CD4-positive, alpha-beta T cell treated with Interleukin-17A for 4 hours (primary cell): ENCODE data around the gene PGAP3.

ENCODE experiments used
- DNase-seq: peaks from one replicate; pipeline ENCODE4 v3.0.0-alpha.2; 2020; ENCODE audit warnings: mixed read lengths

PGAP3 gene

DNA sequence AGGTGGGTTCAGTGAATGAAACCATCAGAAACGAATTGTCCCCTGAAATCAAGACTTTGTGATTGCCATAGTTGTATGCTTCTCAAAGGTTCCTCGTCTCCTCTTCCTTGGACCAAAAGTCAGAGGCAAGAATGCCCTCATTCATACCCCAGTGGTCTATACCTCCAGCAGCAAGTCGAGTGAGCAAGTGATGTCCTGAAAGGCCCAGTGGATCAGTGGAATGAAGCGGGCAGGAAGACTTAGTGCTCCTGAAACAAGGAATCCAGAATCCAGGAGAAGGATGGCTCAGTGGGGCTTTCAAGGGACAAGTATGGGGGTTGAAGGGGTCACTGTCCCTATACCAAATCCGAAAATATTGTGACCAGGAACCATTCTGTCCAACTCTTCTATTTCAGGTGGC is 6.7 kb upstream of the PGAP3 start:
- DNase-seq = no peak

DNA sequence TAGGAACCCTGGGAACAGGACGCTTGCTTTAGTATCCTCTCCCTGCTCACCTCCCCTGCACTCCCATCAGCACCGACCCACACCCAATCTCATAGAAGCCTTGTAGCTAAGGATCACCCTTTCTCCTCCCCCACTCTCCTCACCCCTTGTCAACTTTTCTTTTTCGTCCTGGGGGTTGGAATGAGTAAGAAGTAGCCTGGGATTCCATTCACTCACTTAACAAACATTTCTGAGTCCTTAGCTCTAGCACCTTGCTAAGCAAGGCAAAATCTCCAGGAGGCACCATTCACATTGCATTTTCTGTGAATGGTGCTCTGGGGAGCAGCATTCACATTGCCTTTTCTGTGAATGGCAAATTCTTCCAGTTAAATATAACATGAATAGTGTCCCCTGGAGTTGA is 1.1 kb upstream of the PGAP3 start:
- DNase-seq = no peak

DNA sequence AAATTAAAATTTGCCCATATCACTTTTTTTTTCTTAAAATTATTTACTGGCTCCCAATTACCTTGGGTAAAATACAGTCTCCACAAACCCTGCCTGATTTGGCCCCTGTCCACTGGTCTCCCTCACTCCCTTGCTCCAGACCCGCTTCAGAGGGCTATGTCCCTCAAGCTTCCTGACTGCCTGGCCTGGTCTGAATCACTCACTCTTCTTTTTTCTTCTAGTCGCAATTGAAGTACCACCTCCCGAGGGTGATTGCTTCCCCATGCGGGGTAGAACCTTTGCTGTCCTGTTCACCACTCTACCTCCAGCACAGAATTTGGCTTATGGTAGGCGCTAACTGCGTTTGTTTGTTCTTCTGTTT is 598 bp upstream of the PGAP3 start:
- DNase-seq = no peak

DNA sequence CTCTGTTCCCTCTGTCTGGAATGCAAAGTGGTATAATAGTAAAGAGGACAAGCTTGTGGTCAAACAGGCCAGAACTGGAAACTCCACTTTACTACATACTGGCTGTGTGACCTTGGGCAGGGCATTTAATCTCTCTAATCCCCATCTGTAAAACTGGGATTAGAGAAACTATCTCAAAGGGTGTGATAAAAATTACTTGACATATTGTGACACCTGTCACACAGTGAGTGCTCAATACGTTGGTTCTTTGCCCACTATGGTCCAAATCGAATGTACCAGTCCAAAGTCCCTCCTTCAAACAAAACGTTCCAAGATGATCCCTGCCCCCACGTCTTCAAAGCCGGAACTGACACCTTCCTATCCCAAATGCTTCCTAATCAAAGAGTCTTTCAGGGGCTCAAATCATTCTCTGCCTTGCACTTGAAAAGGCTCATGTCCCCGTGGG is 734 bp downstream of the PGAP3 start:
- no peak for DNase-seq

DNA sequence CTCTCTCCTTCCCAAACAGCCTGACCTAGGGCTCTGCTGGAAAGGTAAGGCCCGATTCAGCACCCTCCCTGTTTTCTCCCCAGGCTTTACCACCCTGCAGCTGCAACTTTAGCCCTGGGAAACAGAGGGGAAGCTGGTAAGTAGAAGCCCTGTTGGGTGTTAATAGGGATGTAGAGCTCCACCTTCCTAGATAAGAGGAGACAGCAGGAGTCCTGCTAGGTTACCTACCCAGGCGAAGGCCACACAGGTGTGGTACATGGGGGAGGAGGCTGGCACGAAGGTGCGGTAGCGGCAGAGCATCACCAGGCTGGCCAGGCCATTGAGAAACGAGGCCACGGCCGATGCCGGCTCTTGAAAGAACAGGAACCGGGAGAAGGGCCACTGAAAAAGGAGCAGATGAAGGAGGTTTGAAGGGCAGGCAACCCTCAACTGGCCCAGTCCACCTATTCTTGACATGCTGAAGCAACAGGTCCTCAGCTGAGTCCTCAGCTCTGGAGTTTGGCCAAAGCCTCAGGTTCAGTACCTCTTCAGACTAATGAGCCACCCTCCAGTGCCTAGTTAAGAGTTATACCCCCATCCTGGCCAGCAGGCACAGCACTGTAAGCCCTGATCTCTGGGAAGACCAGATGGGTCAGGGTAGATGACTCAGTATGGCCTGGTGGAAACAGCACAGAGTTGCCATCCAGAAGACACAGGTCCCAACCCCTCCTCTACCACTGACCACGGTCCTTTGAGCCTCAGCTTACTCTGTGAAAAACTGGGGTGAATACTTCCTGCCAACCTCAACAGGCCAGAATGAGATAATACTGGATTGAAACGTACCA is 3.3 kb downstream of the PGAP3 start:
- no peak for DNase-seq

DNA sequence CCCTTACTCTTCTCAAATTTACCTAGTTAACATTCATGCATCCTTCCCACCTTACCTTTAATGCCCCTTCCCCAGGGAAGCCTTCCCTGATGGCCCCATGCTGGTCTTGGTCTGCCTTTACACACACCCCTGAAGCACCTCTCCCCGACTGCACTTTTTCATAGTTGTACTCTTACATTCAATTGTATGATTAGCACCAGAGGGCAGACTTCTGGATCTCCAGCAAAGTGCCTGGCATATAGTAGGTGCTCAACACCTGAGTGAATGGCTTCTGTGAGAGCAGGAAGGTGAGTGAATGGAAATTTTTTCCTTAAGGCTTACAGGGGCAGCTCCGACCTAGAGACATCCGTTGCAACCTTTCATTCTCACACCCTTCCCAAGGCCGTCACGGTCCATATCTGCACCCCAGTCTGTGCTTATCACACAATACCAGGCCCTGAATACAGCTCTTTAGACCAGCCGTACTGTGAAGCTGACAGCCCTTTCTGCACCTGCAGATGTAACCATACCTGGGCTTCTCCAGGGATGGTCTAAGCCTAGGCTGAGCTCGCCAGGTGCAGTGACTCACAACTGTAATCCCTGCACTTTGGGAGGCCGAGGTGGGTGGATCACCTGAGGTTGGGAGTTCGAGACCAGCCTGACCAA is 4.4 kb downstream of the PGAP3 start:
- no peak for DNase-seq

DNA sequence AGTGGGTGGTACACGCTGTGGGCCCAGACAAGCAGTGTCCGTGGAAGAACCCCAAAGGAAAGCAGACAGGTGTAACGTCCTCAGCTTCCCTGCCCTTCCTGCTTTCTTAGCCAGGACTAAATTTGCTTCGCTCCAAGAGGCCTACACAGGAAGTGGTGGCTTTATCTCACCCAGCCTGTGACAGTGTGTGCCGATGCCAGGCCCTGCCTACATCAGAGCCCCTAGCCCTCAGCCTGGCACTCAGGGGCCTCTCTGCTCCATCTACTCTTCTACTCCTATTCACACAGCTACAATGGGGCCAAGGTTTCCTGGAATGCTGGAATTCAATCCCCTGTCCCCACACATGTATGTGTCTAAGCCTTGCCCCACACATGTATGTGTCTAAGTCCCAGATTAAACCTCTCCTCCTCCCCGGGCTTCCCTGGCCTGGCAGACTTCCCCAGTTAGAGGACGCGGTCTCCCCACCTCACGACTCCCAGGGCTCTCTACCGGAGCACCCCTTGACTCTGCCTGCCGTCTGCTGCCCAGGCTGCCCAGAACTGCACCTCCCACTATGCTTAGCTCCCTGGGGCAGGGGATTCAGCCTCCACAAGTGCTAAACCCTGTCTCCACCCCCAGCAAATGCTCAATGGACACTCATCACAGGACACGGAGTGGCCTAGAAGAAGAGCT is 8.2 kb downstream of the PGAP3 start:
- peak; percentile 69 for DNase-seq

DNA sequence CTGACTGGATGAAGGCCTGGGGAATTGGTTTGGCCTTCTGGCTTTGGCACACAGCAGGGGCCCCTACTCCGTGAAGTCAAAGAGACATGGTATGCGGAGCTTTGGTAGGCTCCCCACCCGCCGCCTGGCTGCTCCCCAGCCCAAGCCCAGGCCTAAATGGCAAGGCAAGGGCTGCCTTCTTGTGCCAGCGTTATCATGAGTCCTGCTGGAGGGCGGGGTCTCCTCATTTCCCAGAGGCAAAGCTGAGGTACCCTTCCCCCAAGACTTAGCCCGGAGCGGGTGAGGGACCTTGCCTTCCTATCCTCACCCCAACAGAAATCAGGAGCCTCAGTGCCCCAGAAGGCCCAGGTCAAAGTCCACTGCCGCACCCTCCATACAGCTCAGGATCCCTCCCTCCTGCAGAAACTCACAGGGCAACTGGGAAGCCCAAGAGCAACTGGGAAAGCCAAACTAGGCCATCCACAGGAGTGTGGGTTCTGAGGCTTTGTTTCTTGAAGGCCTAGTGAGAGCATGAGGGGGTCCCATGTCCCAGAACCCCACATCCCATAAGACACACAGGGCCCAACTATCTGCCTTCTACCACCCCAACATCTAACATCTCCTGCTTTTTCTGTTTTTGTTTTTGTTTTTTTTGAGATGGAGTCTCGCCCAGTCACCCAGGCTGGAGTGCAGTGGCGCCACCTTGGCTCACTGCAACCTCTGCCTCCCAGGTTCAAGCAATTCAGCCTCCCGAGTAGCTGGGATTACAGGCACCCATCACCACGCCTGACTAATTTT is 9.3 kb downstream of the PGAP3 start:
- no peak for DNase-seq

DNA sequence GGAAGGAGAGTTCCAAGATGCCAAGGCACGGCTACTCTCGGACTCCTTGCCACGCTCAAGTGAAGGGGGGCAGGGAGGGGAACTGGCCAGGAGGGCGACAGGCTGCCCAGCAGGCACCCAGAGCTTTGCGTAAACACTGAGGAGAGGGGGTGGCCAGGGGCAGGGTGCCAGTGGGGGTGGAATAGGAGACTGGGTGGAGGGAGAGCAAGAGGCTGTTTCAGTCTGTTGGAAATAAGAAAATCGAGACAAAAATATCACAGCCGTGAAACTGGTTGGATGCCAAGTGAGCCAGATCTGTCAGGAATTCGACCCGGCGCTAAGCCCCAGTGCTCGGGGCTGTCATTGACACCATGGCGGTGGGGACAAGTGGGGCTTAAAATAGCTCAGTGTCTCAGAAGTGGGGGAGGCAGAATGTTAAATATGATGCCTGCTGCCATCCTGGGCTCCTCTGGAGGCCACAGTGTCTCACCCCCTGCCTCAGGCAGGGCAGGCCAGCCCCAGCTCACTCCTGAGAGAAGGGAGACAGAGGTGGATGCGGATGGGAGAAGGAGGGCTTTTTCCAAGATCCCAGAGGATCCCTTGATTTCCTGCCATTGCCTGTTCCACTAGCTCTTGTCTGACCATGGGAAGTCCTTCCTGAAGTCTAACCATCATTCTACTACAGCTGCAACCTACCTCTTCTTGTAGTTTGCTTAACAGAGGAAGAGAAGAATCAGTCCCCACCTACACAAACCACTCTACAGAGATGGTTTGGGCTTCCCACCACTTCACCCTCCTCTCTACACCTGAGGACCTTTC is 10.1 kb downstream of the PGAP3 start:
- DNase-seq = no peak

DNA sequence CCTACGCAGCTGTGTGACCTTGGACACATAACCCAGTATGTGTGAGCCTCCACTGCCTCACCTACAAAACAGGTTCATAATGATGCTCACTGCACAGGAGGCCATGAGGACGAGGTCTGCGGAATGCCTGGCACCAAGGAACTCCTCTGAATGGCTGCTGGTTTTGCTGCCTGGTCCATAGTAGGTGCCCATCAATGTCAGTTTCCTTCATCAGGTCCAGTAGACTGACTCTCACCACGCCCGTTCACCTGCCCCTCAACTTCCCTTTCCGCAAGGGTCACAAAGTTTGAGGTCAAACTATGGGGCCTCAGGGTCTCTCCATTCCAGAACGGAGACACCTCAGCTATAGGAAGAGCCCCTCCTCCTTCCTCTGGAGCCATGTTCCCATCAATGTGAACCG is 10.8 kb downstream of the PGAP3 start:
- no peak for DNase-seq

DNA sequence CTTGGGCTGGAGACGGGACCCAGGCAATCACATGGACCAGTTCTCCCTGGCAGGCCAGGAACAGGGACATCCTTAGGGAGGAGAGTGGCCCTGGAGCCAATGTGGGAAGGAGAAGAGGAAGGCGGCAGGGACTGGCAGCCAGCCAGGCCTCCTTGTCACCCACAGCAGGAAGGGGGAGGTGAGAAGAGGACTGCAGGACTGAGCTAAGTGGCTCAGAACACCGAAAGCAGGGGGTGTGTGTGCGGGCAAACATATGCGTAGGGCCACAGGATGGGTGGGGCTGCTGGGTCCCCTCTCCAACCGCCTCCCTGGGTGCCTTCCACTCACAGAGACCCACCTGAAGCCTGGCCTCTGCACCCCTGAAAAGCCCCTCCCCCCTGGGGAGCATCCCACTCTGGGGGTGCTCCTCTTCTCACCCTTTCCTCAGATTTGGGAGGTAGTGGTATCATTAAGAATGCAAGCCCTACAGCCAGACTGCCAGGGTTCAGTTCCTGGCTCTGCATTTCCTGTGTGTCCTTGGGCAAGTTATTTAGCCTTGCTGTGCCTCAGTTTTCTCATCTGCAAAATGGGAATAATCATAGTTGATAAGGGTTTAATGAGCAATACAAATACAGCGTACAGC is 11.5 kb downstream of the PGAP3 start:
- peak; percentile 62 for DNase-seq

DNA sequence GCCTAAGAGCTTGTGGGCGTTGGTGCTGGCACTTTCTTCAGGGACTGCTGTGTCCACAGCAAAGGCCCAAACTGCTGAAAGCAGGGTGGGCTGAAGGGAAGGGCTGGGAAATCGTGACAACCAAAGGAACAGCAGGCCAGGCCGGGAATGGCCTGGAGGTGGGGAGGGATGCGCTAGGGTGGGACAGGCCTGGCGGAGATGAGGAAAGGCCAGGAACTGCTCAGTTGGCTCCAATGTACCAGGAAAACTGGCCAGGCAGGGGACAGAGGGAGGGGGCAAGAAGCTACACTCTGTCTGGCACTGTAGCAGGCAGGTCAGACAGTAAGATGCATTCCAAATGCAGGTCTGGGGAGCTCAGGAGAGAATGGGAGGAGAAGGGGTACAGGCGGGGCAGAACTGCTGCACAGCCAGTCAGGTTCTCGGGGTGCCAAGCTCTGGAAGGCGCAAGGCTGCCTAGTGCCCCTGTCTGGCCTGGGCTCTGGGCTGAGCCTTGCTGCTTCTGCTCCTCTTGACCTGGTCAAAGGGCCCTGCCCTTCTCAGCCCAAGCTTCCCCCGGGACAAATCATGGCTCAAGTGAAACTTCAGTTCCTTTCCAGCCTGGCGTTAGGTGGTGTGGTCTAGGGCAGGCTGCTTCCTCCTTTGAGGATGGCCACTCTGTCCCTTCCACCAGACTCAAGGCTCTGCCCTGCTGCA is 12.3 kb downstream of the PGAP3 start:
- no peak for DNase-seq

DNA sequence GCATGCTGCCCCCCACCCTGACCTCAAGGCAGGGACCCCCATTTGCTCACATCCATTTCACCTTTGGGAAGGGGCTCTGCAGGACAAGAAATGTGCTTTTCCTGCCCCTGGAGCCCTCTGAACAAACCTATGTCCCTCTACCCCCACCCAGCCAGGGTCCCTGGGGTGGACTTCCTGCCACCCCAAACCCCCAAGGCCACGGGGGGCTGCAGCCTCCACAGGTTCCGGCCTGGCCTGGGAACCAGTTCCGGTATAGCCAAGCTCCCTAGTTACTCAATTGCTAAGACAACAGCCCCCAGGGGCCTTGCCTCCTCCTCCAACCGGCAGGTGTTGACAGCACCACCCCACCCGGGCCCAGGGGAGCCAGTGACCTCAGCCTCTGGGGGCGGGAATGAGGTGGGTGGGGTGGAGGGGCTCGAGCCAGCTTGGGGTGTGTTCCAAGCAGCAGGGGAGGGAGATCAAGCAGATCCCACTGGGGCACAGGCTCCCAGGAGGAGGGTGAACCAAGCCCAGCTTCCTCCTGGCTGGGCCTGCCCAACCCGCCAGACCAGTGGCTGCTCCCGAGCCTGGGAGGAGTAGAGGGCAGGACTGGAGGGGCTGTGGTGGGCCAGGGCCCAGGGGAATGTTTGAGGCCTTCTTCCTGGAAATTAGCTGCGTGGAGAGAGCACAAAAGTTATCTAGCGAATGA is 13.0 kb downstream of the PGAP3 start:
- no peak for DNase-seq

DNA sequence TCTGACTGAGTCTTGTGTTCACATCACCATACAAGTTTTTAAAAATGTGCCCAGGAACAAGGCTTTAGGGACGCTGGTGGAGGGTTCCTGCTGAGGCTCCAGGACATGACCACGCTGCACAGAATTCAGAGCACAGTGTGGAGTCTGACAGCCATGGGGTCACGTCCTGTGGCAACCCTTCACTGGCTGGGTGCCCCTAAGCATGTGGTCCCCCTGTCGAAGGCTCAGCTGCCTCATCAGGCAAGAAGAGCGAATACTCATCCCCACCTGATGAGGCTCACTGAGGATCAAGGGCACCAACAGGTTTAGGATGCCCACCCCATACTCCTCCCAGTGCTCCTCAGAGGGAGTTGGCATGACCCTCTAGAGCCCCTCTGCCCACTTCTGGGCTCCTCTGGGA is 13.7 kb downstream of the PGAP3 start:
- DNase-seq = no peak

DNA sequence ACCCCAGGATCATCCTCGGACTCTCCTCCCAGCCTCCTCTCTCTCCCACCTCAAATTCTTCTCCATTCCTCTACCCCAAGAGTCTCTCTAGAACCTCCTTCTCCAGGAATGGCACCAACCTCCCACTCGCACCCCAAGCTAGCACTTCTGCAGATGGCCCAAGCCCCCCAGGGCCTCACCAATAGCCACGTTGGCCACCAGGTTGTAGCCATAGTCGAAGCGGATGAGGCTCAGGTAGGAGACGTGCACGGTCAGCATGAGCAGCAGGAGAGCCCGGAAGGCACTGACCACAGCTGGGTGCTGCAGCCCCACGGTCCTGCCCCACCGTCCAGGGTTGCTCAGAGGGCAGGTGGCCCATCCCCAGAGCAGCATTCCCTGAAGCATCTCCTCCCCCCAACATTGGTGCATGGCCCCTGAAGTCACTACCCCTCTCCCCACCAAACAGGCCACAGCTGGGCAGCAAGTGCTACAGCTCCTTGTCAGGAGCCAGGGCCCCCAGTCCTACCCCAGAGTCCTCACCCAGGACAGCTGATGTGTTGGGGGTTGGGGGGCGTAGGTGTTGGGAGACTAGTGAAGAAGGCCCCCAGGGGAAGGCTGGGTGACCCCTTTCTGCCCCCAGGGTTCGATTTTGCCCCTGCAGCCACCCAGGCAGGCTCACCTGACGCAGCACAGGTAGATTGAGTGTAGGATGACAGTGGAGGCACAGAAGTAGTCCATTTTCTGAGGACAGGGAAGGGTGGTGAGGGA is 14.3 kb downstream of the PGAP3 start:
- DNase-seq = no peak

DNA sequence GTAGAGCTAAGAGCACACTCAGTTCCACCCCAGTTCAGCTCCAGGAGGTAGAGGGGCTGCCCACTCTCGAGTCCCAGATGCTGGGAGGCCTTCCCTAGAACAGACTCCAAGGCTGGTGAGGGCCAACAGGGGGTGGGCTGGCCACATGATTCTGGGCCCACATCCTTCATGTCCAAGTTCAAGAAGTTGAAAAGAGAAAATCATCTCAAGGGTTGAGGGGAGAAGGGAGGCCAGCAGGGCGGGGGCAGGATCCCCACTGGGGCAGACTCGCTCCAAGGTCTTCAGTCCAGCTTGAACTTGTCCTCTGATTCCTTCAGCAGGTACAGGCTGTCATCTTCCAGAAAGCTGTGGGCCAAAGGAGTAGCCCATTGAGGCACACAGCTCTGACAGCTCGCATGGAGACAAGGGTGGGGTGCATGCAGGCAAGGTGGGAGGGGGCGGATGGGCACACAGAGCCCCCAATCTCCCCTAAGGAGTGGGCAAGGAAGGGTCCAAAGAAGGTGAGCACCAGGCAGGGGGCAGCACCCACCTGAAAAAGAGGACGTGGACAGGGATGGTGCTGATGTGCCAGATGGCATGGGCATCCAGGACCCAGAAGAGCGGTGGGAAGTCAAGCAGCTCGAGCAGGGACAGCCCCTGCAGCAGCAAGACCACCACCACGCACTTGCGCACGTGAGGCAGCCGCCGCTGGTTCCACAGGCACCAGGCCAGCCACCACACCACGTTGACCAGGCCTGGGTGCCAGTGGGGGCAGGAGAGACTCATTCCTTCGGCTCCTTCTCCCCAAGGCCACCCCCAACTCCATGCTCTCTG is 15.1 kb downstream of the PGAP3 start:
- no peak for DNase-seq

DNA sequence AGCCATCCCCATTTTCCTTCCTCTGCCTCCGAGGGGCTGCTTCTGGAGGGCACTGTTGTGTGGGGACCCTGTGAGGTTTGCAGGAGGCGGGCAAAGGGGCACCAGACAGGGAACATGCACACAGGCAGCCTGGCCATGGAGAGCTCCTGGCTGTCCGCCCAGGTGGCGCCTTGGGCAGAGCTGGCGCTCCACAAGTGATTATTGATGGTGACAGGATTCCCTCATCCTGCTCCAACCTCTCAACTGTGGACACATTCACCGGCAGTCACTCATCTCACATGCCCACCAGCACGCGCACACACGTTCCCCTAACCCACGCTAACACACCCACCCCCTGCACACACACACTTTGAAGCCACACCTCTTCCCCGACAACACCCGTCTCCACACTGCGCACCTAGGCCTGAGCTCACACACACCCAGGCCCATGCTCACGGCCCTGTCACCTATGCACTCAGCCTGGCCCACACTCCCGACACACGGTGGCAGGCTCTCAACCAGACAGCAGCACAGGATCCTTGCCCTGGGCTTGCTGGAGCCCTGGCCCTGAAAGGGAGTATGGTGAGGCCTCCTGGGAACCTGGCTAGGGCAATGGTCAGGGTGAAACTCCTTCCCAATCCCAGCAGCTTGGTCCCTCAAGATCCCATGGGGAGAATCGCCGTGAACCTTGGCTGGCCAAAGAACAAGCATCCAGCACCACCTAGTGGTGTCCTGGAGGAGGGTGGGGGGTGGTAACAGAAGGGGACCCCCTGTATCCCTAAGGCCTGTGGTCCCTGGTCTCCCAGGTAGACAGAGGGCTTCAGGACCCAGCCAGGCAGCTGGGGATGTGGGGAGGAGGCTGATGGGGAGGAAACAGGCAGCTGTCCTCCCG is 16.0 kb downstream of the PGAP3 start:
- DNase-seq = peak; percentile 30

DNA sequence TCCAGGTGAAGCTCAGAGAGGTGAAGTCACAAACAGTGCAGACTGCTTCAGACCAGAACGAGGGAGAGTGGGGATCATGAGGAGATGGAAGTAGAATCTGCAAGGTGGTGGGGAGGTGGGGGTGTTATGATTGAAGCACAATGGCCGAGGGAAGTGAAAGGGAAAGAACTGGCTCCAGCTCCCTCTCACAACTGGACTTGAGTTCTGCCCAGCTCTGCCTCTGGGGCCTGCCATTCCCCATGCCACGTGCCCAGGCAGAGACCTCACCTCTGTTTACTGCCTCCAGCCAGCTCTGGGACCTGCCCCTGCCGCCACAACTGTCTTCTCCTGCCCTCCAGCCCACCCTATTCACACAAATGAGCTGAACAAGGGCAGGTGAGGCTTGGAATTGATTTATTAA is 17.1 kb downstream of the PGAP3 start:
- DNase-seq = no peak
